Osteoblast (primary cell): ENCODE measurements around the gene ADAMTS9. TPM values are rescaled to one million over a fixed set of nuclear protein-coding genes. Genes with fewer than 3 reads are reported as not detected.

ENCODE experiments used
- DNase-seq: peaks from one replicate; pipeline ENCODE4 v3.0.0; 2011; ENCODE audit warnings: low spot score, mixed read lengths; ENCODE audit not compliant: insufficient read length; ENCODE audit errors: missing footprints
- H2AFZ ChIP-seq: 2 replicates; pipeline ENCODE4 v1.6.0; 2011; ENCODE audit warnings: mild to moderate bottlenecking, low read length
- H3K27ac ChIP-seq: 2 replicates; pipeline ENCODE4 v1.5.1; 2011; ENCODE audit warnings: mild to moderate bottlenecking, low read depth, low read length, moderate library complexity
- H3K27me3 ChIP-seq: 2 replicates; pipeline ENCODE4 v1.6.0; 2012; ENCODE audit warnings: mild to moderate bottlenecking, control low read depth, inconsistent platforms, low read length, moderate library complexity; ENCODE audit not compliant: insufficient read depth
- H3K36me3 ChIP-seq: 2 replicates; pipeline ENCODE4 v1.5.1; 2011; ENCODE audit warnings: mild to moderate bottlenecking, low read length, control low read depth, moderate library complexity; ENCODE audit not compliant: insufficient read depth
- H3K4me1 ChIP-seq: 2 replicates; pipeline ENCODE4 v1.5.1; 2011; ENCODE audit warnings: mild to moderate bottlenecking, low read length, control low read depth, moderate library complexity; ENCODE audit not compliant: insufficient read depth
- H3K4me2 ChIP-seq: 2 replicates; pipeline ENCODE4 v1.6.0; 2011; ENCODE audit warnings: mild to moderate bottlenecking, low read length; ENCODE audit not compliant: insufficient read depth
- H3K4me3 ChIP-seq: fragments of 200-600 bp; sonication (generic); 3 replicates; pipeline ENCODE4 v1.5.1; 2012; ENCODE audit warnings: mild to moderate bottlenecking, low read length, inconsistent platforms; ENCODE audit not compliant: insufficient read depth
- H3K79me2 ChIP-seq: 2 replicates; pipeline ENCODE4 v1.6.0; 2012; ENCODE audit warnings: mild to moderate bottlenecking, low read length, control low read depth, inconsistent platforms; ENCODE audit not compliant: insufficient read depth
- H3K9me3 ChIP-seq: 2 replicates; pipeline ENCODE4 v1.5.1; 2011; ENCODE audit warnings: low read depth, low read length, control low read depth
- H4K20me1 ChIP-seq: 2 replicates; pipeline ENCODE4 v1.6.0; 2012; ENCODE audit warnings: mild to moderate bottlenecking, low read length, control low read depth; ENCODE audit not compliant: insufficient read depth
- total RNA-seq: library from RNA; depleted of rRNA; stranded (reverse); fragments of >200 nt; gene quantifications from 2 replicates; pipeline ENCODE4 v1.2.3, GENCODE V29; 2012
- TF ChIP-seq, protein P1 (sequence below): IDR thresholded peaks from 2 replicates; pipeline ENCODE4 v1.5.1; 2011; ENCODE audit warnings: mild to moderate bottlenecking, low read depth, low read length, moderate library complexity; ENCODE audit errors: extremely low read depth

ADAMTS9 gene
- total RNA-seq, 1 donor: 4.0 TPM

DNA sequence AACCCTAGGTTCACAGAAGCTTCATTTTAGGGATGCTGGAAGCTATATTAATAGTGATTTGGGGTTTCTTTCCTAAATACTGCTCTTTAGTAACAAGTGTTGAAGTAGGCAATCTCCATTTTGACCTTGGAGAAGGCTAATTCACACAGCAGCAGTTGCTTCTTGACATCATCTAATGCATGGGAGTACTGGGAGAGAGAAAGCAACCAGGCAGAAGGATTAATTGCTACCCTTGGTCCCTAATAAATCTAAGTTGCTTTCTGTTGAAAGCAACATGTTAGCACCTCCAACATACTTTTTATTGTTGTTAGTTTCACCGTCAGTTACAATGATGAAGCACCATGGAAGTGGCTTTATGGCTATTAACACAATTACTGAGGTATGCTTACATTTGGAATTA, 96.2 kb downstream of the ADAMTS9 start:
- Histone ChIP-seq H4K20me1 (no peaks in the 10 kb centered on the region), H3K4me3 (no peak overlapping the region), H3K79me2 (no peaks in the 10 kb centered on the region), H3K27me3 (no peaks in the 10 kb centered on the region), H3K4me1 (peaks cover 7% of the 10 kb centered on the region), H2AFZ (no peak overlapping the region), H3K4me2 (no peak overlapping the region), H3K36me3 (no peaks in the 10 kb centered on the region), H3K27ac (no peak overlapping the region), H3K9me3 (no peaks in the 10 kb centered on the region)
- no peak for DNase-seq
- TF ChIP-seq, protein P1, sequence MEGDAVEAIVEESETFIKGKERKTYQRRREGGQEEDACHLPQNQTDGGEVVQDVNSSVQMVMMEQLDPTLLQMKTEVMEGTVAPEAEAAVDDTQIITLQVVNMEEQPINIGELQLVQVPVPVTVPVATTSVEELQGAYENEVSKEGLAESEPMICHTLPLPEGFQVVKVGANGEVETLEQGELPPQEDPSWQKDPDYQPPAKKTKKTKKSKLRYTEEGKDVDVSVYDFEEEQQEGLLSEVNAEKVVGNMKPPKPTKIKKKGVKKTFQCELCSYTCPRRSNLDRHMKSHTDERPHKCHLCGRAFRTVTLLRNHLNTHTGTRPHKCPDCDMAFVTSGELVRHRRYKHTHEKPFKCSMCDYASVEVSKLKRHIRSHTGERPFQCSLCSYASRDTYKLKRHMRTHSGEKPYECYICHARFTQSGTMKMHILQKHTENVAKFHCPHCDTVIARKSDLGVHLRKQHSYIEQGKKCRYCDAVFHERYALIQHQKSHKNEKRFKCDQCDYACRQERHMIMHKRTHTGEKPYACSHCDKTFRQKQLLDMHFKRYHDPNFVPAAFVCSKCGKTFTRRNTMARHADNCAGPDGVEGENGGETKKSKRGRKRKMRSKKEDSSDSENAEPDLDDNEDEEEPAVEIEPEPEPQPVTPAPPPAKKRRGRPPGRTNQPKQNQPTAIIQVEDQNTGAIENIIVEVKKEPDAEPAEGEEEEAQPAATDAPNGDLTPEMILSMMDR: no peak

DNA sequence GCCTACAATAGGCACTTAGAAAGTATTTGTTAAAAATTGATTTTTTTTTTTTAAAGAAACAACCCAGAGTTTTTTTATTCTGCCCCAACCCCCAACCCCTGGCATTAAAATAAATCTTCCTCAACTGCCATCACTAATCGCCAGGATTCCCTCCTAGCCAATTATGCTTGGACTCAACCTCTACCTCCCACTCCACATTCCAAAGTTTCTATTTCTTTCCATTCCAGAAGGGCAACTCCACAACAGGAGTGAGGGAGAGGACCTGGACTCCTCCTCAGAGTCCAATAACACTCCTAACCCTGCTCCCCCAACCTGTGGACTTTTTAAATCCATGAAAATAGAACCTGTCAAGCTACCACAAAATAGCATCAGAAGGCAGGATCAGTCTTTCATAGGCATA, 99.4 kb downstream of the ADAMTS9 start:
- H3K27me3 ChIP-seq: no peaks in the 10 kb centered on the region
- H3K36me3 ChIP-seq: no peaks in the 10 kb centered on the region
- H4K20me1 ChIP-seq: no peaks in the 10 kb centered on the region
- H3K4me1 ChIP-seq: no peaks in the 10 kb centered on the region
- H3K27ac ChIP-seq: no peak overlapping the region
- no peaks in the 10 kb centered on the region for H3K79me2 ChIP-seq
- no peak overlapping the region for H2AFZ ChIP-seq
- TF ChIP-seq, protein P1: no peak
- no peak overlapping the region for H3K4me3 ChIP-seq
- H3K4me2 ChIP-seq: no peak overlapping the region
- H3K9me3 ChIP-seq: no peaks in the 10 kb centered on the region
- DNase-seq: no peak

DNA sequence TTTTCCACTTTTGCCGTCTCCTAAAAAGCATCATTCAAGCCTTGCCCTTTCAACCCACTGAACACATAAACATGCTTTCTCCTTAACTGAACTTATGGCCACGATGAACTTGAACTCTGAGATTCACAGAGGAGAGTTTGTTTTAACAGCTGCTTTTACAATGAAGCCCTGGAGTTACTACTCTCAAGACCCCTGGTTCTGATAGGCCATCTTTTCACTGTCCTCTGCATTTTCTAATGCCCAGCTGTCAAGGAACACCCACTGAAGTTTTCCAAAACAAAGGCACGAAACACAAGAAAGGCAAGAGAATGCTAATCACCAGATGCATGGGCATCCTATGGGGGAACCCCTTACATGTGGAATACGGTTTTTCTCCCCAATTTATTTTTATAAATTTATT, 100.8 kb downstream of the ADAMTS9 start:
- H4K20me1 ChIP-seq: no peaks in the 10 kb centered on the region
- no peak for DNase-seq
- no peak overlapping the region for H3K4me3 ChIP-seq
- H3K9me3 ChIP-seq: no peaks in the 10 kb centered on the region
- no peaks in the 10 kb centered on the region for H3K79me2 ChIP-seq
- no peak overlapping the region for H3K27ac ChIP-seq
- H3K36me3 ChIP-seq: no peaks in the 10 kb centered on the region
- TF ChIP-seq, protein P1: no peak
- no peaks in the 10 kb centered on the region for H3K4me1 ChIP-seq
- H2AFZ ChIP-seq: no peak overlapping the region
- no peak overlapping the region for H3K4me2 ChIP-seq
- no peaks in the 10 kb centered on the region for H3K27me3 ChIP-seq

DNA sequence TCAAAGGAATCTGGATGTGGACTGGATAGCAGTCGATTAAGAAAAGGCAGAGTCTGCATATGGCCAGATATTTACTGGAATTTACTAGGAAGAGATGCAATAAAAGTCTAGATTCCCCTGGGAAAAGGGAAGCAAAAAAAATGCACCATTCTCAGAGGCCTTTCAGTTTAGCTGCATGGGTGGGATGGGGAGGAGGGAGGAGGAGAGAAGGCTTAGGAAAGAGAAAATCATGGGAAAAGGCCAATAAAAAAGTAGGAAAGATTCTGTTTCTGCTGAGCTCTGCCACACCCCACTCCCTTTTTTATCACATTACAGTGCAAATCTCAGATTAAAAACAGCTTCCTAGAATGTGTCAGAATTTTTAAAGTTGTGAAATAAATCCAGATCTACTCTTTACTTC, 103.6 kb downstream of the ADAMTS9 start:
- no peak for DNase-seq
- Histone ChIP-seq H2AFZ (no peak overlapping the region), H3K36me3 (no peaks in the 10 kb centered on the region), H3K9me3 (no peaks in the 10 kb centered on the region), H3K4me2 (no peak overlapping the region), H3K4me1 (no peaks in the 10 kb centered on the region), H3K27ac (no peak overlapping the region), H3K27me3 (no peaks in the 10 kb centered on the region), H3K4me3 (no peak overlapping the region), H4K20me1 (no peaks in the 10 kb centered on the region), H3K79me2 (no peaks in the 10 kb centered on the region)
- TF ChIP-seq, protein P1: no peak
